ENCODE data around the gene CYP2A13. TPM values are rescaled to one million over a fixed set of nuclear protein-coding genes. Genes with fewer than 3 reads are reported as not detected.

CYP2A13 gene
- total RNA-seq, 1 experiment from 2014 or later = not detected

DNA sequence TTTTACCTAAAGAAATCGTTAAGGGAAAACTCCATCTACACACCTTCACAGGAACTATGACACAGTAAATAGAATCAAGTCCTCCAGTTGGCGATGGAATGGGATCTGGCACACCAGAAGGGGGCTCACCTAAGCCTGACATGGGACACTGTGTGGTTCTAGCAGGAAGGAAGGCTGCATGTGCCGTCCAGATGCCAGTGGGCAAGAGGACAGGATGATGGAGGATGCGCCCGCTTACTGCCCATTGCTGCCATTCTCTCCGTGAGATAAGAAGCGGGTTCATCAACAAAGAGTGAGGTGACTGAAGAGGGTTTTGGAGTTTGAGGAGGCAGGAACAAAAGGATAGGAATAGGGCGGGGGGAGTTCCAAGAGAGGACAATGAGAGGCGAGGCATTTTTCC lies 23.0 kb downstream of the CYP2A13 start:
- Histone ChIP-seq H3K27me3 (ENCODE audit: control insufficient read depth, insufficient read depth, low read length) (no peaks in the 10 kb centered on the region), H3K9me3 (ENCODE audit: control insufficient read depth, insufficient read depth, low read depth, low read length) (no peaks in the 10 kb centered on the region), H3K27ac (ENCODE audit: low read length) (no peak overlapping the region), H3K4me3 (ENCODE audit: low read depth in 2 of 2, low read length in 2 of 2) (no peak overlapping the region), H3K36me3 (ENCODE audit: control insufficient read depth, insufficient read depth, low read length) (no peaks in the 10 kb centered on the region), H3K4me1 (ENCODE audit: control insufficient read depth, insufficient read depth, low read length) (no peaks in the 10 kb centered on the region)
- in situ Hi-C loops (cut with HindIII; ENCODE audit: low pct_unique_long_range_greater_than_20kb, low sequenced_read_pairs) = no loop called here
- DNase-seq (ENCODE audit: low read depth, low spot score) (no peak), ATAC-seq (no peak)
- CTCF ChIA-PET = no interaction called here
- no TSS peak for BruUV-seq (replicated peaks)
- no peak for TF ChIP-seq SIN3A (IDR thresholded peaks at IDR 0.05; ENCODE audit: borderline replicate concordance, insufficient read depth, low read depth, low read length)
- TF ChIP-seq TCF7L2 (IDR thresholded peaks at IDR 0.05; ENCODE audit: low read depth, low read length) = no peak
- TF ChIP-seq, protein P1, sequence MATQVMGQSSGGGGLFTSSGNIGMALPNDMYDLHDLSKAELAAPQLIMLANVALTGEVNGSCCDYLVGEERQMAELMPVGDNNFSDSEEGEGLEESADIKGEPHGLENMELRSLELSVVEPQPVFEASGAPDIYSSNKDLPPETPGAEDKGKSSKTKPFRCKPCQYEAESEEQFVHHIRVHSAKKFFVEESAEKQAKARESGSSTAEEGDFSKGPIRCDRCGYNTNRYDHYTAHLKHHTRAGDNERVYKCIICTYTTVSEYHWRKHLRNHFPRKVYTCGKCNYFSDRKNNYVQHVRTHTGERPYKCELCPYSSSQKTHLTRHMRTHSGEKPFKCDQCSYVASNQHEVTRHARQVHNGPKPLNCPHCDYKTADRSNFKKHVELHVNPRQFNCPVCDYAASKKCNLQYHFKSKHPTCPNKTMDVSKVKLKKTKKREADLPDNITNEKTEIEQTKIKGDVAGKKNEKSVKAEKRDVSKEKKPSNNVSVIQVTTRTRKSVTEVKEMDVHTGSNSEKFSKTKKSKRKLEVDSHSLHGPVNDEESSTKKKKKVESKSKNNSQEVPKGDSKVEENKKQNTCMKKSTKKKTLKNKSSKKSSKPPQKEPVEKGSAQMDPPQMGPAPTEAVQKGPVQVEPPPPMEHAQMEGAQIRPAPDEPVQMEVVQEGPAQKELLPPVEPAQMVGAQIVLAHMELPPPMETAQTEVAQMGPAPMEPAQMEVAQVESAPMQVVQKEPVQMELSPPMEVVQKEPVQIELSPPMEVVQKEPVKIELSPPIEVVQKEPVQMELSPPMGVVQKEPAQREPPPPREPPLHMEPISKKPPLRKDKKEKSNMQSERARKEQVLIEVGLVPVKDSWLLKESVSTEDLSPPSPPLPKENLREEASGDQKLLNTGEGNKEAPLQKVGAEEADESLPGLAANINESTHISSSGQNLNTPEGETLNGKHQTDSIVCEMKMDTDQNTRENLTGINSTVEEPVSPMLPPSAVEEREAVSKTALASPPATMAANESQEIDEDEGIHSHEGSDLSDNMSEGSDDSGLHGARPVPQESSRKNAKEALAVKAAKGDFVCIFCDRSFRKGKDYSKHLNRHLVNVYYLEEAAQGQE (IDR thresholded peaks at IDR 0.05; ENCODE audit: insufficient read depth in 1 of 2, low read depth in 2 of 2, low read length in 1 of 2) = no peak
- TF ChIP-seq, protein P2, sequence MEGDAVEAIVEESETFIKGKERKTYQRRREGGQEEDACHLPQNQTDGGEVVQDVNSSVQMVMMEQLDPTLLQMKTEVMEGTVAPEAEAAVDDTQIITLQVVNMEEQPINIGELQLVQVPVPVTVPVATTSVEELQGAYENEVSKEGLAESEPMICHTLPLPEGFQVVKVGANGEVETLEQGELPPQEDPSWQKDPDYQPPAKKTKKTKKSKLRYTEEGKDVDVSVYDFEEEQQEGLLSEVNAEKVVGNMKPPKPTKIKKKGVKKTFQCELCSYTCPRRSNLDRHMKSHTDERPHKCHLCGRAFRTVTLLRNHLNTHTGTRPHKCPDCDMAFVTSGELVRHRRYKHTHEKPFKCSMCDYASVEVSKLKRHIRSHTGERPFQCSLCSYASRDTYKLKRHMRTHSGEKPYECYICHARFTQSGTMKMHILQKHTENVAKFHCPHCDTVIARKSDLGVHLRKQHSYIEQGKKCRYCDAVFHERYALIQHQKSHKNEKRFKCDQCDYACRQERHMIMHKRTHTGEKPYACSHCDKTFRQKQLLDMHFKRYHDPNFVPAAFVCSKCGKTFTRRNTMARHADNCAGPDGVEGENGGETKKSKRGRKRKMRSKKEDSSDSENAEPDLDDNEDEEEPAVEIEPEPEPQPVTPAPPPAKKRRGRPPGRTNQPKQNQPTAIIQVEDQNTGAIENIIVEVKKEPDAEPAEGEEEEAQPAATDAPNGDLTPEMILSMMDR (IDR thresholded peaks at IDR 0.05) = no peak
- no peak for TF ChIP-seq POLR2AphosphoS5 (IDR thresholded peaks at IDR 0.05; ENCODE audit: low read depth, low read length)
- POLR2A ChIA-PET = no interaction called here
- intact Hi-C loops (cut with micrococcal nuclease; ENCODE audit: unreplicated experiment) = no loop called here

DNA sequence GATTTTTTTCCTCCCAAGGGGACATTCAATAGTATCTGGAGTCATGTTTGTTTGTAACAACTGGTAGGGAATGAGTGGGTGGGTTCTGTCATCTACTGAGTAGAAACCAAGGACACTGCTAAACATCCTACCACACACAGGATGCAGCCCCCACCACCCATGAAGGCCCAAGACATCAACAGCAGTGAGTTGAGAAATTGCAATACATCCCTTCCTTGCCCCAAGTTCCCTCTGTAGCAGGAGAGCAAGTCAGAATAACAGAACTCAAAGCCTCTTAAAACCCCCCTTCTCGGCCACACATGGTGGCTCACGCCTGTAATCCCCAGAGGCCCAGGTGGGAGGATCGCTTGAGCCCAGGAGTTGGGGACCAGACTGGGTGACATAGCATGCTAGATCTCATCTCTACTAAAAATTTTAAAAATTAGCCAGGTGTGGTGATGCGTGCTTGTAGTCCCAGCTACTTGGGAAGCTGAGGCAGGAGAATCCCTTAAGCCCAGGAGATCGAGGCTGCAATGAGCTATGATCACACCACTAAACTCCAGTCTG lies 23.6 kb downstream of the CYP2A13 start:
- Histone ChIP-seq H3K36me3 (ENCODE audit: control insufficient read depth, insufficient read depth, low read length) (no peaks in the 10 kb centered on the region), H3K4me3 (ENCODE audit: low read depth in 2 of 2, low read length in 2 of 2) (no peak overlapping the region), H3K9me3 (ENCODE audit: control insufficient read depth, insufficient read depth, low read depth, low read length) (no peaks in the 10 kb centered on the region), H3K27me3 (ENCODE audit: control insufficient read depth, insufficient read depth, low read length) (no peaks in the 10 kb centered on the region), H3K4me1 (ENCODE audit: control insufficient read depth, insufficient read depth, low read length) (no peaks in the 10 kb centered on the region), H3K27ac (ENCODE audit: low read length) (no peak overlapping the region)
- TF ChIP-seq SIN3A (IDR thresholded peaks at IDR 0.05; ENCODE audit: borderline replicate concordance, insufficient read depth, low read depth, low read length) (no peak), TCF7L2 (IDR thresholded peaks at IDR 0.05; ENCODE audit: low read depth, low read length) (no peak), POLR2AphosphoS5 (IDR thresholded peaks at IDR 0.05; ENCODE audit: low read depth, low read length) (no peak)
- TF ChIP-seq, protein P2 (IDR thresholded peaks at IDR 0.05) = no peak
- TF ChIP-seq, protein P1 (IDR thresholded peaks at IDR 0.05; ENCODE audit: insufficient read depth in 1 of 2, low read depth in 2 of 2, low read length in 1 of 2) = no peak
- BruUV-seq (replicated peaks) = no TSS peak
- intact Hi-C loops (cut with micrococcal nuclease; ENCODE audit: unreplicated experiment) = no loop called here
- DNase-seq (ENCODE audit: low read depth, low spot score) = no peak
- ChIA-PET POLR2A (no interaction called here), CTCF (no interaction called here)
- in situ Hi-C loops (cut with HindIII; ENCODE audit: low pct_unique_long_range_greater_than_20kb, low sequenced_read_pairs) = no loop called here
- no peak for ATAC-seq
